DMS53 treated with DMSO at 0.1 percent for 48 hours (cell line): Measurements from ENCODE around the gene ATP8A2.

ENCODE experiments used
- DNase-seq: peaks from one replicate; lab custom pipeline; 2025; ENCODE audit not compliant: unreplicated experiment; lab: John Stamatoyannopoulos, UW

ATP8A2 gene

GRCh38 chr13:26024558-26024957, 652.8 kb downstream of the ATP8A2 start:
- no peak for DNase-seq

- no peak for DNase-seq
Measured at GRCh38 chr13:26025196-26025595, 653.4 kb downstream of the ATP8A2 start.

GRCh38 chr13:26025771-26026170, 654.0 kb downstream of the ATP8A2 start:
- DNase-seq: no peak

GRCh38 chr13:26026211-26026610, 654.4 kb downstream of the ATP8A2 start:
- no peak for DNase-seq

- DNase-seq: no peak
Measured at GRCh38 chr13:26029581-26030136, 657.9 kb downstream of the ATP8A2 start.

- DNase-seq: no peak
Measured at GRCh38 chr13:26030331-26030730, 658.6 kb downstream of the ATP8A2 start.

GRCh38 chr13:26034018-26034417, 662.2 kb downstream of the ATP8A2 start:
- no peak for DNase-seq

- no peak for DNase-seq
Measured at GRCh38 chr13:26036383-26036782, 664.6 kb downstream of the ATP8A2 start.

GRCh38 chr13:26037302-26037701, 665.5 kb downstream of the ATP8A2 start:
- DNase-seq: no peak

GRCh38 chr13:26038931-26039475, 667.2 kb downstream of the ATP8A2 start:
- DNase-seq: no peak

- no peak for DNase-seq
Measured at GRCh38 chr13:26041444-26041843, 669.7 kb downstream of the ATP8A2 start.

- no peak for DNase-seq
Measured at GRCh38 chr13:26042785-26043184, 671.0 kb downstream of the ATP8A2 start.

- no peak for DNase-seq
Measured at GRCh38 chr13:26045142-26045541, 673.4 kb downstream of the ATP8A2 start.

- DNase-seq: no peak
Measured at GRCh38 chr13:26046639-26047038, 674.9 kb downstream of the ATP8A2 start.

GRCh38 chr13:26047040-26047439, 675.3 kb downstream of the ATP8A2 start:
- DNase-seq: no peak

GRCh38 chr13:26048741-26049140, 677.0 kb downstream of the ATP8A2 start:
- no peak for DNase-seq

GRCh38 chr13:26050568-26051230, 678.9 kb downstream of the ATP8A2 start:
- DNase-seq: peak; percentile 54

- no peak for DNase-seq
Measured at GRCh38 chr13:26051231-26051656, 679.5 kb downstream of the ATP8A2 start.

GRCh38 chr13:26051657-26052311, 680.0 kb downstream of the ATP8A2 start, which contains the start of gene SHISA2:
TSS of gene SHISA2 (minus strand) at chr13:26052016. CDS start at chr13:26050975, 1,041 bp downstream.
- peak; percentile 21 for DNase-seq

GRCh38 chr13:26052337-26052736, 680.6 kb downstream of the ATP8A2 start:
- DNase-seq: no peak

GRCh38 chr13:26053418-26053980, 681.7 kb downstream of the ATP8A2 start:
- DNase-seq: no peak

GRCh38 chr13:26054896-26055295, 683.1 kb downstream of the ATP8A2 start:
- DNase-seq: no peak
